ENCODE data around the gene TMEM272. TPM values are rescaled to one million over a fixed set of nuclear protein-coding genes. Genes with fewer than 3 reads are reported as not detected.

TMEM272 gene
- total and polyA plus RNA-seq, 2 experiments from 2014 or later: 0.11 to 0.76 TPM

DNA sequence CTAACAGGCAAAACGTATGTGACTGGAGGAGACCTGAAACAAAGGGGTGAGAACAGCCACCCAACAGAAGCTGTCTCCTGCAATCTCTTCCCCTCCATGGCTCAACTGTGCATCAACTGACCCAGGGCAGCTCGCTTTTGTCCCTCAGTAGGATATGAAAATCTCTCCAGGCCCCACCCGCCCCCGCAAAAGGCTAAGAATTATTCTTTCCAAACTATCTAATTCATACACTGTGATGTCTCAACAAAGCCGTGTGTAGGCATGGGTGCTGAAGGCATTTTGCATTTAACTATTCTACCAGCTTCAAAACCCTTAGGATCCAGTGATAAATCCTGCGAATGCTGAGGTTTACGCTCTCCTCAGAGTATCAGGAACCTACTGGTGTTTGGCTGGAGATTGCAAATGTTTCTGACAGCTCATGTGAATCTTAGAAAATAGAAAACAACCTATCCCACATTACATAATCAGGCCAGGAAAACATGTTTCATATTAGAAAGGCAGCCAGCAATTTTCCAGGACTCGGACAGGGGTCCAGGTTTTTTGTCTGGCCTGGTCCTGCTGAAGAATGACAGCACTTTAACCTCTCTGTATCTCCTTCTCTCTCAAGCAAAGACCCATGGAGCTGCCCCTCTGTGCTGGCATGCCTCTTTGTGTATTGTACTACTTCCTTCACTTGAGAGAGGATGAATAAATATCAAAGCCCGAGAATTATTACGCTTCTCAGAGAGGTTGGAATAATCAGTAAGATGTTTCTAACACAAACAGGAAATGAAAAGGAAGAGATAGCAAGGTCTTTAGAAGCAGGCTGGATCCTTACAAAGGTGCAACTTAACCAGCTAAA is 58.3 kb downstream of the TMEM272 start (continued):
- TF ChIP-seq ZNF462 (CRISPR knock-in tag; IDR thresholded peaks at IDR 0.05): no peak
- no peak for TF ChIP-seq CREB1 (CRISPR knock-in tag; IDR thresholded peaks at IDR 0.05; ENCODE audit: low read depth)
- no peak for TF ChIP-seq JUNB (IDR thresholded peaks at IDR 0.05; ENCODE audit: unreplicated experiment)

DNA sequence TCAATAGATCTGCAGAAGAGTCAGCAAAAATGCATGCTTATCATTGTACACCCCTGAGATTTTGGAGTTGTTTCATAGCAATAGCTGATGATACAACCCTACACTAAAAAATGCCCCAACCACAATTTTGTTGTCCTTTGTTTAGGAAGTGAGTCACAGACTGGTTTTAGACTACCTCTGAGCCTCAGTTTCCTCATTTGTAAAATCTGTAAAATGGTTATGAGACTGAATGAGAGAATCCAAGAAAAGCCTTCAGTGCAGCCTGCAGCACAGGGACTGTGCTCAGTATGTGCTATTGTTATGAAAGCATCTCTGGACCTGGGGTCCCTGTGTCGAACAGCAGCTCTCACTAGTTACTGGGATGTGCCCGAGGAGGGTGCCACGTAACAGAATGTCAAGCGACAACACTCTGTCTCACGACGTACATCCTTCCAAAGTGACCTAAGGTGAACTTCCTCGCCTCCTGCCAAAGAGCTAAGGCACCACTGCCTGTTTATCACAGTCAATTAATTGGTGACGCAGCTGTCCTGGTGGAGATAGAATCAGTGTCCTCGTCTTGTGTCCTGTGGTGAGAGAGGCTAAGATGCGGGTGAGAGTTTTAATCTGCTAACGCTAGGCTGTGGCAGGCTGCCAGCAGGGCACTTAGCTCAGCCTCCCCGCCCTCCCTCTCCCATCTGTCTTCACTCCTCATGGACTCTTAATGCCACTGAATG is 59.1 kb downstream of the TMEM272 start:
- Mint-ChIP-seq H3K36me3 (ENCODE audit: low read depth) (no peaks in the 10 kb centered on the region), H3K9me3 (no peaks in the 10 kb centered on the region), H3K27ac (no peak overlapping the region), H3K27me3 (ENCODE audit: insufficient read depth, low read depth, poor library complexity) (peaks cover 13% of the 10 kb centered on the region), H3K4me3 (no peak overlapping the region), H3K4me1 (peaks cover 17% of the 10 kb centered on the region)
- Histone ChIP-seq H3K79me2 (replicated peaks; ENCODE audit: insufficient read depth) (no peaks in the 10 kb centered on the region), H3K4me1 (ENCODE audit: insufficient read depth) (no peaks in the 10 kb centered on the region), H3K27ac (ENCODE audit: low read depth) (no peak overlapping the region), H4K20me1 (replicated peaks; ENCODE audit: insufficient read depth) (no peaks in the 10 kb centered on the region), H3K27me3 (ENCODE audit: insufficient read depth) (no peaks in the 10 kb centered on the region), H3F3A (replicated peaks; ENCODE audit: low read depth) (no peaks in the 10 kb centered on the region), H3K4me2 (no peak overlapping the region), H3K36me3 (ENCODE audit: insufficient read depth) (no peaks in the 10 kb centered on the region), H3K9me2 (ENCODE audit: insufficient read depth) (no peaks in the 10 kb centered on the region), H3K4me3 (no peak overlapping the region), H2AFZ (no peak overlapping the region)
- peak; percentile 17 for ATAC-seq
- DNase-seq (ENCODE audit: low spot score): no peak
- TF ChIP-seq CREB1 (CRISPR knock-in tag; IDR thresholded peaks at IDR 0.05; ENCODE audit: low read depth): no peak
- TF ChIP-seq ZNF331 (CRISPR knock-in tag; IDR thresholded peaks at IDR 0.05; ENCODE audit: low read depth): no peak
- no peak for TF ChIP-seq POLR2AphosphoS5 (IDR thresholded peaks at IDR 0.05; ENCODE audit: low read depth)
- TF ChIP-seq ETS1 (IDR thresholded peaks at IDR 0.05): no peak
- TF ChIP-seq EZH2phosphoT487 (IDR thresholded peaks at IDR 0.05; ENCODE audit: unreplicated experiment): no peak
- TF ChIP-seq ZNF114 (CRISPR knock-in tag; IDR thresholded peaks at IDR 0.05): no peak
- TF ChIP-seq NANOG (IDR thresholded peaks at IDR 0.05; ENCODE audit: borderline replicate concordance): no peak

All from GM23338 (cell line).